Measurements from ENCODE around the gene RGL3.
"Not testable (repeated sequence)": the region's sequence is repeated elsewhere in the genome, so short reads cannot be mapped to it uniquely, and the experiment has no call there.

Gene RGL3

DNA sequence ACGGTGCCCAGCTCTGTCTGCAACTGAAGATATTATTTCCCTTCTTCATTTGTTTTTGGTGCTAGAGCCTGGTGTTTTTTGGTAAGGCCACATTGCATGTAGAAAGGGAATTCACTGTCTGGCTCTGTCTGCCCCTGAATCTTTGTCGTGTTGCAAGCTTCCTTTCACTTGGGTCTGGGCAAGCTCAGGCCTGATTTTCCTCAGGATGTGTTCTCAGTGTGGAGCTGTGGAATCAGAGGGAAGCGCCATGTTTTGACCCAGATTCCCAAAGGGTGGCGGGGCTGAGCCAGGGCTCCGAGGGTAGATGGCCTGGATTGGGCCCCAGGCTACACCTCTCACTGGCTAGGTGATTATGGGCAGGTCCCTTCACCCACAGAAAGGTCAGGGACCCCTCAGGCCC, 24.9 kb upstream of the RGL3 start:
- DNase-seq (ENCODE audit: low read depth), result no peak
- H3K4me3 ChIP-seq (ENCODE audit: control insufficient read depth, low read depth, low read length), result no peak overlapping the region
- TF ChIP-seq, protein P1, sequence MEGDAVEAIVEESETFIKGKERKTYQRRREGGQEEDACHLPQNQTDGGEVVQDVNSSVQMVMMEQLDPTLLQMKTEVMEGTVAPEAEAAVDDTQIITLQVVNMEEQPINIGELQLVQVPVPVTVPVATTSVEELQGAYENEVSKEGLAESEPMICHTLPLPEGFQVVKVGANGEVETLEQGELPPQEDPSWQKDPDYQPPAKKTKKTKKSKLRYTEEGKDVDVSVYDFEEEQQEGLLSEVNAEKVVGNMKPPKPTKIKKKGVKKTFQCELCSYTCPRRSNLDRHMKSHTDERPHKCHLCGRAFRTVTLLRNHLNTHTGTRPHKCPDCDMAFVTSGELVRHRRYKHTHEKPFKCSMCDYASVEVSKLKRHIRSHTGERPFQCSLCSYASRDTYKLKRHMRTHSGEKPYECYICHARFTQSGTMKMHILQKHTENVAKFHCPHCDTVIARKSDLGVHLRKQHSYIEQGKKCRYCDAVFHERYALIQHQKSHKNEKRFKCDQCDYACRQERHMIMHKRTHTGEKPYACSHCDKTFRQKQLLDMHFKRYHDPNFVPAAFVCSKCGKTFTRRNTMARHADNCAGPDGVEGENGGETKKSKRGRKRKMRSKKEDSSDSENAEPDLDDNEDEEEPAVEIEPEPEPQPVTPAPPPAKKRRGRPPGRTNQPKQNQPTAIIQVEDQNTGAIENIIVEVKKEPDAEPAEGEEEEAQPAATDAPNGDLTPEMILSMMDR (IDR thresholded peaks at IDR 0.05; ENCODE audit: control insufficient read depth, insufficient read depth, low read depth, low read length, missing control alignments), result no peak

DNA sequence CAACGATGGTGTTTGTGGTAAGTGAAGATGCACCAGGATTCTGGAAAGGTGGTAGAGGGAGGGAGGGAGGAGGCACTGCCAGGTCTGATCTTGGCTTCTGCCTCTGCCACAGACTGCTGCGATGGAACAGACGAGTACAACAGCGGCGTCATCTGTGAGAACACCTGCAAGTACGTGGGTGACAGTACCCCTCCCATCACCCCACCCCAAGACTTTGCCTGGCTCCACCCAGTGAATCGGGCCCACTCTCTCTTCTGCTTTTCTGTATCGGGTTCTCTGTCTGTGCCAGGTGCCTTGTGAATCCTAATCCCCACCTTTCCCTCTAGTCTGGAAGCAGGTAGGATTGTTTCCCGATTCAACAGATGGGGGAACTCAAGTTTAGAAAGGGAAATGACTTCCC, 18.8 kb upstream of the RGL3 start:
- no peak for DNase-seq (ENCODE audit: low read depth)
- no peak overlapping the region for H3K4me3 ChIP-seq (ENCODE audit: control insufficient read depth, low read depth, low read length)
- TF ChIP-seq, protein P1 (IDR thresholded peaks at IDR 0.05; ENCODE audit: control insufficient read depth, insufficient read depth, low read depth, low read length, missing control alignments), result no peak

DNA sequence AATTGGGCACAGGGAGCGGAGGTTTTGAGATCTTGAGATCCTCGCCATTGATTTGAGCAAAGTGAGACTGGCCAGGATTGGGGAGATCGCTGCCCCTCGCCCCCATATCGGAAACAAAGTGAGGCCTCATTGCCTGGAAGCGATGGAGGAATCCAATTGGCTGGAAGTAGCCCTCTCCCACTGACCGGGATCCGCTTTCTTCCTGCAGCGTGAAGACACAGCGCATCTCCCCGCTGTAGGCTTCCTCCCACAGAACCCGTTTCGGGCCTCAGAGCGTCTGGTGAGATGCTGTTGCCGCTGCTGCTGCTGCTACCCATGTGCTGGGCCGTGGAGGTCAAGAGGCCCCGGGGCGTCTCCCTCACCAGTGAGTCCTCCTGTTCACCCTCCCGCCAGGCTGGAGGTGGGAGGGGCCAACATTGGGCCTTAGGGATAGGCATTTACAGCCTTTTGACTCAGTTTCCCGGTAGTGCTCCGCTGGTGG, 16.8 kb upstream of the RGL3 start:
- DNase-seq (ENCODE audit: low read depth), result no peak
- TF ChIP-seq, protein P1 (IDR thresholded peaks at IDR 0.05; ENCODE audit: control insufficient read depth, insufficient read depth, low read depth, low read length, missing control alignments), result no peak
- peak overlapping the region; percentile 59 for H3K4me3 ChIP-seq (ENCODE audit: control insufficient read depth, low read depth, low read length)

DNA sequence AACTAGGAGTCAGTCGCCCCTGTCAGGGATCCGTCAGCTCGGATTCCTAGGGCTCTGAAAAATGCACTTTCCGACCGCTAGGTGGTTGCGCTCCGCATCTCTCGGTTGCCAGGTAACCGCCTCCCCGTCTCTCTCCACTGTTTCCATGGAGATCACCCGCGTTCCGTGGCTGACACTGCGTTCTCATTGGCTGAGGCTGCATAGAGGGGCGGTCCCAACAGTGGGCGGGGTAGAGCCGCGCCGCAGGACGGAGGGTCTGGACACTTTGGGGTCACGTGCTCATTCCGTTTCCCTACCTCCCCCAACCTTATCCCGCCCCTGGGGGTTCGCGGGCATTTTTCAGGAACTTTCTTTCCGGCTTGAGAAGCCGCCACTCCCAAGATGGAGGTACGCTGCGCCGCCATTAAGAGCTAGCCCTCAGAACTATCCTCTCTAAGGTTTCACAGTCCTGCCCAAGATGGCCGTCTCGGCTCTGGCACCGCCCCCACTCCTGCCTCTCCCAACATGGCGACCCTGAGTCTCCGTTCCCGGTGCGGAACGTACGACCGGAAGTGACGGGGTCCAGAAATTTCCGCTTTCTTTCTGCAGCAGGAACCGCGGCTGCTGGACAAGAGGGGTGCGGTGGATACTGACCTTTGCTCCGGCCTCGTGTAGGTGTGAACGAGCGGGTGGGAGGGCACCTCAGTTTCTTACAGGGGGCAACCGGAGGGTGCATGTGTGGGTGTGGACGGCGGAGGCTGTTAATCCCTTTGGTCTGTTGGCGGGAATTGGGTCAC, 16.1 kb upstream of the RGL3 start, which contains the start of the genes ODAD3 and PRKCSH:
ODAD3 (minus strand) TSS at position 65 of the 776 bp plus-strand sequence. CDS start 105 bp downstream, outside the sequence.
PRKCSH (plus strand) TSS at position 579 of the 776 bp plus-strand sequence. CDS start 483 bp downstream, outside the sequence.
- TF ChIP-seq, protein P1 (IDR thresholded peaks at IDR 0.05; ENCODE audit: control insufficient read depth, insufficient read depth, low read depth, low read length, missing control alignments), result peak; percentile 85
- H3K4me3 ChIP-seq (ENCODE audit: control insufficient read depth, low read depth, low read length), result peak within 1 kb of the TSS; percentile 62
- DNase-seq (ENCODE audit: low read depth), result peak; percentile 98

DNA sequence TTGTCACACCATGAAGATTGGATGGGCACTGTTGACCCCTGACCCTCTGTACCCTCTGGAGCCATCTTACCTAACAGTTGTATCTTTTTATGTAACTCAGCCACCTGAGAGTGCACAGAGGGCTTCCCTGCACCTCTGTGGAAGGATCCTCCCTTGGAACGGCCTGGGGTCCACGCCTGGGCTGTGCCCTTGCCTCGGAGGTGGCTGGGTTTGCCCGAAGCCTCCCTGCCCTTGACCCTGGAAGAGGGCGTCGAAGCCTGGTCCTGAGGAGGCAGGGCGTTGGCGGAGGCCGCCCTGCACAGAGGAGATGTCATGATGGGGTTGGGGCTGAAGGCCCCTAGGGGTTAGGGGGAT, 15.6 kb upstream of the RGL3 start:
- no peak for DNase-seq (ENCODE audit: low read depth)
- peak overlapping the region; percentile 62 for H3K4me3 ChIP-seq (ENCODE audit: control insufficient read depth, low read depth, low read length)
- TF ChIP-seq, protein P1 (IDR thresholded peaks at IDR 0.05; ENCODE audit: control insufficient read depth, insufficient read depth, low read depth, low read length, missing control alignments), result no peak

DNA sequence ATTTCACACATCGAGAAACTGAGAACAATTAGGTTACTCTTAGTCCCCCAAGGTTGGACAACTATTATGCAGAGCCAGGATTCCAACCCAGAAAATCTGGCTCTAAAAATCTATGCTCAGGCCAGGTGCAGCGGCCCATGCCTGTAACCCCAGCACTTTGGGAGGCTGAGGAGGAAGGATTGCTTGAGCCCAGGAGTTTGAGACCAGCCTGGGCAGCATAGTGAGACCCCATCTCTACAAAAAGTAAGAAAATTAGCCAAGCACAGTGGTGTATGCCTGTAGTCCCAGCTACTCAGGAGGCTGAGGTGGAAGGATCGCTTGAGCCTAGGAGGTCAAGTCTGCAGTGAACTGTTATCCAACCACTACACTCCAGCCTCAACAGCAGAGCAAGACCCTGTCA, 14.4 kb upstream of the RGL3 start:
- DNase-seq (ENCODE audit: low read depth); H3K4me3 ChIP-seq (ENCODE audit: control insufficient read depth, low read depth, low read length): not testable (repeated sequence)

DNA sequence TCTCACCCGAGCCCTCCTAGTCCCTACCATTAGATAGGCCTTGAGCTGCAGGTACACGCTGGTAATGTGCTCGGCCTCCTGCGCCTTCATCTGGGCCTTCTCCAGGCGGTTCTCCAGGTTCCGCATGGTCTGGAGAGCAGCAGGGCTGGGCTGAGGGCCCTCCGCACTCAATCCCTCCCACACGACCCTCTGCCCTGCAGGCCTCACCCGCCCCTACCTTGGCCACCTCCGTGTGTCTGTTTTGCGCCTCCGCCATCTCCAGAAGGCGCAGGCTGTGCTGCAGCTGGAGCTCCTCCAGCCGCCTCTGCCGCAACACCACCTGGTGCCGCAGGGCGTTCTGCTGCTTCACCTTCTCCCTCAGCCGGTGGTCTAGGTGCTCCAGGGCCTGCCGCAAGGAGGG, 7.5 kb upstream of the RGL3 start:
- TF ChIP-seq, protein P1 (IDR thresholded peaks at IDR 0.05; ENCODE audit: control insufficient read depth, insufficient read depth, low read depth, low read length, missing control alignments), result no peak

More for the DNA sequence above, 7.5 kb upstream of the RGL3 start:
- DNase-seq (ENCODE audit: low read depth), result no peak
- no peak overlapping the region for H3K4me3 ChIP-seq (ENCODE audit: control insufficient read depth, low read depth, low read length)

Measured in AG09309 (cell line).